GM10248 (cell line): ENCODE results near the gene TSNAXIP1.

Experiments
- CTCF ChIA-PET: fragments of 300-600 bp; sonication (Branson Sonifier 250); formaldehyde crosslinking; extraction: SDS; loops from one replicate; lab custom pipeline; 2021; ENCODE audit warnings: antibody characterized with exemption; lab: Yijun Ruan, JAX
- POLR2A ChIA-PET: fragments of 350-650 bp; sonication (Branson Sonifier 250); formaldehyde crosslinking; extraction: SDS; loops from one replicate; lab custom pipeline; 2020; ENCODE audit warnings: antibody characterized with exemption; lab: Yijun Ruan, JAX
- DNase-seq: peaks from one replicate; pipeline ENCODE4 v3.0.0; 2012; ENCODE audit errors: extremely low spot score
- TF ChIP-seq, protein P1 (sequence below): IDR thresholded peaks from 2 replicates; pipeline ENCODE4 v1.5.1; 2012; ENCODE audit warnings: mild to moderate bottlenecking, low read depth; ENCODE audit errors: extremely low read depth, missing control alignments, control extremely low read depth

The TSNAXIP1 gene

GRCh38 chr16:67856927-67857546 is 50.3 kb downstream of the TSNAXIP1 start:
- ChIA-PET POLR2A (interaction anchor here (1.0 kb wide), 1 partner anchor 11 kb away, joined by 3 read pairs; the partner anchor contains the start of gene NUTF2), CTCF (interaction anchor here (1.0 to 1.5 kb wide), 5 partner anchors 11 to 184 kb away, joined by 3 to 5 read pairs (median 3); no protein-coding TSS in a partner anchor)
- TF ChIP-seq, protein P1, sequence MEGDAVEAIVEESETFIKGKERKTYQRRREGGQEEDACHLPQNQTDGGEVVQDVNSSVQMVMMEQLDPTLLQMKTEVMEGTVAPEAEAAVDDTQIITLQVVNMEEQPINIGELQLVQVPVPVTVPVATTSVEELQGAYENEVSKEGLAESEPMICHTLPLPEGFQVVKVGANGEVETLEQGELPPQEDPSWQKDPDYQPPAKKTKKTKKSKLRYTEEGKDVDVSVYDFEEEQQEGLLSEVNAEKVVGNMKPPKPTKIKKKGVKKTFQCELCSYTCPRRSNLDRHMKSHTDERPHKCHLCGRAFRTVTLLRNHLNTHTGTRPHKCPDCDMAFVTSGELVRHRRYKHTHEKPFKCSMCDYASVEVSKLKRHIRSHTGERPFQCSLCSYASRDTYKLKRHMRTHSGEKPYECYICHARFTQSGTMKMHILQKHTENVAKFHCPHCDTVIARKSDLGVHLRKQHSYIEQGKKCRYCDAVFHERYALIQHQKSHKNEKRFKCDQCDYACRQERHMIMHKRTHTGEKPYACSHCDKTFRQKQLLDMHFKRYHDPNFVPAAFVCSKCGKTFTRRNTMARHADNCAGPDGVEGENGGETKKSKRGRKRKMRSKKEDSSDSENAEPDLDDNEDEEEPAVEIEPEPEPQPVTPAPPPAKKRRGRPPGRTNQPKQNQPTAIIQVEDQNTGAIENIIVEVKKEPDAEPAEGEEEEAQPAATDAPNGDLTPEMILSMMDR, result no peak
- DNase-seq, result no peak

DNA sequence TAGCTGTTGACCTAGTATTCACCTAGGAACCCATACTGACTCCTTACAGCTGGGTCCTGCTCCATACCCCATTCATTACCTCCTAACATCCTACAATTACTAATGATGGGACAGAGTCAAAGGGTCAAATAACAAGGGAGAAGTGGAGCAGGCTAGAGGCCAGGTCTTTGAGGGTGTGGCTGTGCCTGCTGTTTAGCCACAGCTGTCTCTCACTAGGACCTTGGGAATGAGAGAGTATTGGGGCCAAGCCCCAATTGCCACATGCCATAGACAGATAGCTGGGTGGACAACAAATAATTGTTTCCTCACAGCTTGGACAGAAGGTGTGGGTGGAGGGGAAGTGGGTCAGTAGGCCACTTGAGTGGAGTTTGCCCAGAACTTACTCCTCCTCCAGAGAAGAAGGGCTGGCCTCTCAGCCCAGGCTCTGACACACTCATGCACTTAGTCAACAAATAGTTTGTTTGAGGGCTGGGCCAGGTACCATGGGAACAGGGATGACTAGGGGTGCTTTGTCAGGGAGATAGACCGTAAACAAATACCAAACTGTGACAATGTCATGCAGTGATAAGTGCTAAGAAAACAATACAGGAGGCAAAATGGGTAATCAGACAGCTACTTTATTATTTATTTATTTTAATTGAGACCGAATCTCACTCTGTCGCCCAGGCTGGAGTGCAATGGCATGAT is 51.0 kb downstream of the TSNAXIP1 start:
- ChIA-PET CTCF (interaction anchor here (1.0 to 1.5 kb wide), 4 partner anchors 11 to 41 kb away, joined by 3 to 5 read pairs (median 4); no protein-coding TSS in a partner anchor), POLR2A (interaction anchor here (1.0 kb wide), 1 partner anchor 11 kb away, joined by 3 read pairs; the partner anchor contains the start of gene NUTF2)
- no peak for DNase-seq
- TF ChIP-seq, protein P1, result no peak

- TF ChIP-seq, protein P1, result no peak
- ChIA-PET POLR2A (no interaction called here), CTCF (interaction anchor here (1.5 to 7.8 kb wide), 2 partner anchors 10 to 42 kb away, joined by 5 to 53 read pairs; no protein-coding TSS in a partner anchor)
- DNase-seq, result no peak
These were observed 51.8 kb downstream of the TSNAXIP1 start for GRCh38 chr16:67858500-67858899.

- DNase-seq, result no peak
- CTCF ChIA-PET, result interaction anchor here (1.0 to 7.8 kb wide), 7 partner anchors 17 to 340 kb away, joined by 3 to 53 read pairs (median 7); partner anchors contain the start of gene NRN1L
- TF ChIP-seq, protein P1, result no peak
- POLR2A ChIA-PET, result interaction anchor here (1.4 kb wide), 1 partner anchor 18 kb away, joined by 3 read pairs; no protein-coding TSS in a partner anchor
These were observed 54.1 kb downstream of the TSNAXIP1 start for GRCh38 chr16:67860589-67861398.

DNA sequence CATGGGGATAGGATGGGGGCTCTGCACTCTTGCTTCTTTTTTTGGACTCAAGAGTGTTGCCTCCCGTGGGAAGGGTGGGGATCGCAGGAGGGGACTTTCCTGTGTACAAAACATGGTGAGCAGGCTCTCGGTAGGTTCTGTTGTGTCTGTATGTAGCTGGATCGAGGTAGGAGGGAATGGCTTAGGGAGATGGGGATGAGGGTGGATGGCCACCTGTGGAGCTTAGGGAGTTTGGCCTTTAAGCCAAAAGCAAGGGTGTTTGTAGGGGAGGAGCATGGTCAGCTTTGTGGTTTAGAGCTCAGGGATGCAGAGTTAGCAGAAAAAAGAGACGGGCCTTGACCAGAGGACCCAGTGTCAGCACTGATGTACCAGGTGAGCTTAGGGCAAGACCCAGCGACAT is 55.2 kb downstream of the TSNAXIP1 start:
- CTCF ChIA-PET, result interaction anchor here (2.3 to 7.8 kb wide), 5 partner anchors 10 to 341 kb away, joined by 7 to 53 read pairs (median 12); partner anchors contain the start of gene NRN1L
- no peak for DNase-seq
- TF ChIP-seq, protein P1, result no peak
- POLR2A ChIA-PET, result interaction anchor here (0.6 to 1.4 kb wide), 2 partner anchors 17 to 40 kb away, joined by 3 read pairs; no protein-coding TSS in a partner anchor
